KG1 (cell line): ENCODE data around the gene FGFR2.

ENCODE experiments used
- DNase-seq: peaks from one replicate; lab custom pipeline; 2025; lab: John Stamatoyannopoulos, UW

Gene FGFR2

DNA sequence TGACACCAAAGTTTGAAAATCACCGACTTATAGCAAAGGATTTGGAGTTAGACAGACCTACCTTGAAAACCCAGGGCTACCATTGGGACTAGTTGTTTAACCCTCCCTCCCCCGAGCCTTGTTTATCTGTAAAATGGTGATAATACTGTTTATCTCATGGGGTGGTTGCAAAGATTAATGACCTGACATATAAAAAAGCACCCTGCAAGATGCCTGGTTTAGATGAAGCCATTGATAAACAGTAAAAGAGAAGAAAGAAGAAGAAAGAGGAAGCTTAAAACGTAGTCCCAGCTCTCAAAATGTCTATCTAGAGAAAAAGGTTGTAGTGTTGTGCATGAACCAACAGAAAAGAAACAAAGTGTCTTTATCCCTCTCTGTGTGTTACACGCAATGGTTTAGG lies 145.7 kb downstream of the FGFR2 start:
- DNase-seq, result peak; percentile 26

DNA sequence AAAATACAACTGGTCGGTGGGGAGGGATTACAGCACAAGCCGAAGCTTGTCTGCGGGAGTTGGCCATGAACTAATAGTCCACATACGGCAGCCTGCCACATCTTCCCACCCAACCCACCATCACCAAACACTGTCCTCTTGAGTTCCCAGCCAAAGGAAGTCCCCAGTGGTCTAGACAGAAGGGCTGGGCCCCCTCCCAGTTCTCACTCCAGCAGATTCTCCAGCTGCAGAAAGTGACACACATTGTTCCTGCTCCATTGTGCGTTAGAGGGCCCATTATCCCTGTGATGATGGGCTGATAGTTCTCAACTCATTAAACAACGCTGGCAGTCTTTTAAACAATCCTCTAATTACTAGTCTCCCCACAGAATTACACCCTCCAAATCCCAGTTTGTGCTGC lies 148.0 kb downstream of the FGFR2 start:
- no peak for DNase-seq

DNA sequence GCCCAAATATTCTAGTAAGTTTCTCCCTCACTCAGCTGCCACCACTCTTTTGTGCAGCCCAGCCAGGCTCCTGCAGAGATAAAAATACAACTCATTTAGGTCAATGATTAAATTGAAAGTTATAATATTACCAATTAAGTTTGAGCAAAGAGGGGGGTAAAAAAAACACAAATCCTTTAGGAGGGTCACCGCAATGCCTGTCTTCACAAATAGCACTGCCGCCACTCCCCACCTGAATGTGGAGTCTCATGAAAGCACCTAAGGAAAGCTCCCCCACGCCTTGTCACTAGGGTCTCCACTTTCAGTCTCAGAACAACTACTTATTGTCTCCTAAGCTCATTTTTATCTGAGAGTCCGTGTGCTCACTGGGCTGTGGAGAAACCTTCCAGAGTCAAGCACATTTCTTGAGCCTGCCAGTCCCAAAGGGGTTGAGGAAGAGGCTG lies 148.7 kb downstream of the FGFR2 start:
- DNase-seq, result no peak

DNA sequence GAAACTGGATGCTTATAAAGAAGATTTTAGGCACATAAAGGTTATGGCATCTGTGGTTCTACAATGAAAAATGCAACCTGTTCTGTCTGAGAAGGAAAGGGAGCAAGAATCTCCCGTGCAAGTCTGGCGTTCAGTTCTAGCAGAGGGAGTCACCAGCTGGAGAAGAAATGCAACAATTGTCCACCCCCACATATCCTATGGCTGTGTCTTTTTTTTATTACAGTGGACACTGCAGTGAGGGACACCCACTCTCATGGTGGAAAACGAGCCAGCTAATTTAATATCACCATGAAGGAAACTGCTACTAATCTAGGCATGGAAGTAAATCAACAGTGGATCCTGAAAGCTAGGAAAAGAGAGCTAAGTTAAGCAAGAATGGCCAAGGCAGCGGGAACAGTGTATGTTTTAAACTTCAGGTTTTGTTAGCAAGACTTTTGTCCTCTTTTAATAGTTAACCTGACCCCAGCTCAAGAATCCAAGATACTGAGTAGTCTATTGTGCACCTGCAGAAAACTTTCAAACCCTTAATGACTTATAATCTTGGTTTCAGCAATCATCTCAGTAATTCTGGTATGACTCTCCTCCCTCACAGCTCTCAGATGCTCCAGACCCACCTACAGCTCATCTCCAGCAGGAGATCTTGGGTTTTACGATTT lies 149.3 kb downstream of the FGFR2 start:
- no peak for DNase-seq

DNA sequence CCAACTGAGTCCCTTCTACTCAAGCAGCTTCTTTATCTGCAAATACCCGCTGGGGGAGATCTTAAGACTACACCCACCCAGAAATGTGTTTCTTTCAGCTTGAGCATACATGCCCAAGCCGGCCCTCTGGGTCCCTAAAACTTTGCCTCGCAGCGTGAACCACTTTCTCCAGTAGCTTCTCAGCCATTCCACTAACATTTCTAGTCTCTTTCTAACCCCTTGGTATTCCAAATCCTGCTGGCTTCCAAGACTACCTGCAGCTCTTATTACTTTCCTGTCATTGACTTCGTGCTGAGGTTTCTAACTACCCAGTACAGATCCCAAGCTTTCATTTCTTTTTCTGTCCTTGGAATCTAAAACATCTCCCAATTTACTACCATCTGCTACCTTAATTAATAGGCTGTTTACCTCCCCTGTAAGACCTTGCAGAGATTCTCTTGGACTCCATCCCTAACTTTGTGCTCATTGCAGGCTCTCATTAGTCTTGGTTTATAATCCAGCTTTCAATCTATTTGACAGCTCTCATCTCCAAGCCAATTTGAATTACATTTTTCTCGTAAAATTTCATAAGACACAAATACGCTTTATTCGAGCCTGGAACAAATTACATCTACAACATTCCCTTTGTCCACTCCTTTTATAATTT lies 153.6 kb downstream of the FGFR2 start:
- no peak for DNase-seq

DNA sequence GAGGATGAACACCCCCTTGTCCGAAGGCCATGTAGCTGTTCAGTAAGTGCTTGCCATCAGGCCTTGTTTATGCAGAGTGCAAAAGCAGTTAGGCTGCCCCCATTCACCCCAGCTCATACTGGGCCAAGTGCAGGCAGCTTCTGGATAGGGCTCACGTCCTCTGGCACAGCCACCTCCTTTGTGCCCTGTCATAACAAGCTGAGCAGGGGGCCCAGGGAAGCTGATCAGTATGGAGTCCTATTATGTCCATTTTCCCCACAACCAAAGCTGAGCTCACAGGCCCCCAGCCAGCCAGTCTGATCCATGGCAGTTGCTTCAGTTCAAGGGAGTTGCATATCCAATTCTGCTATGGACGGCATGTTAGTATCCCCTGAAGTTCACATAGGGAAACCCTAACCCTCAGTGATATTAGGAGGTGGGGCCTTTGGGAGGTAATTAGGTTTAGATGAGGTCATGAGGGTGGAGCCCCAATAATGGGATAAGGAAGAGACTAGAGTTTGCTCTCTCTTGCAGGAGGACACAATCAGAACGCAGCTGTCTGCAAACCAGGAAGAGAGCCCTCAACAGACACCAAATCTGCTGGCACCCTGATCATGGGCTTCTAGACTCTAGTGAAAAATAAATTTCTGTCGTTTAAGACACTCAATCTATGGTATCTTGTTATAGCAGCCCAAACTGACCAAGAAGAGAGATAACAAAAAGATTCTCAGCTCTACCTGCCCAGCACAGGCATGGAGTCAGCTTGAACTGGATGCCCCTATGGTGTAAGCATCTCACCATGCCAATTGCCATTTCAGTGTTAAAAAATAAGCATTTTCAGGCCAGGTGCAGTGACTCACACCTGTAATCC lies 155.9 kb downstream of the FGFR2 start:
- no peak for DNase-seq

DNA sequence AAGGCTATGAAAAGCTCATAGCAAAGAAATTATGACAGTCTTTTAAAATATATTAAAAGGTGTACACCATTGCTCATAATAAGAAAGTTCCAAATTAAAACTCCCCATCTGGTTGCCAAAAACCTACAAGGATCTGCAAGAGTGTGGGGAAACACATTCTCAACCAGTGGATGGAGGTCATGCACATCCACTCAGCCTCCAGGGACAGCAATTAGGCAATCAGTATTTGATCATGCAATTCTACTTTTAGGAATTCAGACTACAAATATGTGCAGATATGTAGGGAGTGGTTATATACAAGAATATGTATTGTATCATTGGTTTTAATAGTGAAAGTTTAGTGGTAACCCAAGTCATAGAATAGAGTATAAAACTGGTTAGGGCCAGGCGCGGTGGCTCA lies 157.8 kb downstream of the FGFR2 start:
- DNase-seq, result no peak

DNA sequence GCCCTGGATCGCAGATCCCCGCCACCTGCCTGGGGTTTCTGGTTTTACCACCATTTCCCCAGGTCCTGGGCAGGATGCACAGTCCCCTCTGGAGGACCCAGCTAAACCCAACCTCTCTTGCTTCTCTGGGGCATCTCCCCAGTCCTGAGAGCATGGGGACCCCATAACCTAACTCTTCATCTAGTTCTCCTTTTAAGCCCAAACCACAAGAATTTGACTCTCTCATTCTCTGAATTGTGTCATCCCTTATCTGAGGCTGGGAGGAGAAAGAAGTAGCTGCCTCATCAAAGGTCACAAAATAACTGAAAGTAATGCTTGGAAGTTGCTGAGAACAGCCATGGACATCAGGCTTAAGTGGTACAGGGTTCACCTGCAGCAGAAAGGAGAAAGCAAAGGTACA lies 159.9 kb downstream of the FGFR2 start:
- DNase-seq, result no peak

DNA sequence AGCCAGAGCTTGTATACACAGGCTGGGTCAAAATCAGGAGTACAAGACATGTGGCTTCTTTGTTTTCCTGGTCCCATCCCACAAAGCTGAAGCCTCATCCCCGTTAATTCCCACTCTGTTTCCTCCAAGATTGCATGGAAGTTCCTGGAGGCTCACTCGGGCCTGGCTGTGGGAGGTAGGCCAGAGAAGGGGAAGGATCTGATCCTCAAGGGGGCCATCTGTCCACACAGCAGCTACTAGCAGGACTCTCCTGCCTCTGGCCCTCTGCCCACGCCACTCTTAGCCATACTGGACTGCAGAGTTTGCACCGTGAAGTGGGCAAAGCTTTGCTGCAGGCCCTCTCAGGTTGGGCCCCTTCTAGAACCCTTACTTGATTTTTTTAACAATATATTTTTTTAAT lies 160.6 kb downstream of the FGFR2 start:
- no peak for DNase-seq

DNA sequence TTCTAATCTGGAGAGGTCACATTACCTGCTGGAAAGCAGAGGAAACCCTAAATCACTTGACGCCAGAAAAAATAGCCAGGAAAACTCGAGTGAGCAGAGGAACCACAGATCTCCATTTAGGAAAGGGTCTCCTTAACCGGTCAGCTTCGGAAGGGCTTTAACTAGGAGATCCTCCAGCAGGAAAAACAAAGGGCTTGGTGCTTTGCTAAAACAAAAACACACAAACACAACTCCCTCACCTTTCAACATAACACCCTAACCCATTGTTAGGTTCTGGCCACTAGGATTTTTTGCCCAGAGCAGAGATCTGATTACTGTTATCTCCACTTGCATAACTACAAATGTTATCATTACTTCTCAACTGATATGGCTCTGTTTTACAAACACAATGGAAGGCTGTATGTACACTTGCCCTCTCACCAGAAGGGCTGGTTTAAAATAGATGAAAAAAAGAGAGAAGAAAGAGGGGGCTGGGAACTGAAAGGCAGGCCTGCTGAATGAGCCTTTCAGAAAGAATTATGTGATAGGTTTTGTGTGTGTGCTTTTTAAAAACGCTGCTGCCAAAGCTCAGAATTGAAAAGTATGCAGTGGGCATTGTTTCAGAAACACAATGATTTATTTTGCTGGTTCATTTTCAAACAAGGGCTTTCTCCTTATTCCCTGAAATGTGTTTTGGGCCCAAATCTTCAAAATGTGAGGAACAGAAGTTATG lies 161.5 kb downstream of the FGFR2 start:
- DNase-seq, result no peak

DNA sequence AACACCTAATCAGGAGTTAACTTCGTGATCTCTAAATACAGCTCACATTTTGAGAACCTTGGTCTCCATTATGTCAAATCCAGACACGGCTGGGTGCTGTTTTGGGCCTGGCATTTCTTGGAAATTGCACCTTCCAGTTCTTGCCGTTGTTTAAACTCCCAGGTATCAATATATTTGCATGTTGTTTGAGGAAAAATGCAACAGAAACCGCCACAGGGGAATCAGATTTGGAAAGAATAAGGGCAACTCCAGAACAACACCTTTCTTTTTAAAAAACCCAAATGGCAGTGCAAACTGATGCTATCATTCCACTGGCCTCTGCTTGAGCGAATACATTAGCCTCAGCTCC lies 162.0 kb downstream of the FGFR2 start:
- no peak for DNase-seq

DNA sequence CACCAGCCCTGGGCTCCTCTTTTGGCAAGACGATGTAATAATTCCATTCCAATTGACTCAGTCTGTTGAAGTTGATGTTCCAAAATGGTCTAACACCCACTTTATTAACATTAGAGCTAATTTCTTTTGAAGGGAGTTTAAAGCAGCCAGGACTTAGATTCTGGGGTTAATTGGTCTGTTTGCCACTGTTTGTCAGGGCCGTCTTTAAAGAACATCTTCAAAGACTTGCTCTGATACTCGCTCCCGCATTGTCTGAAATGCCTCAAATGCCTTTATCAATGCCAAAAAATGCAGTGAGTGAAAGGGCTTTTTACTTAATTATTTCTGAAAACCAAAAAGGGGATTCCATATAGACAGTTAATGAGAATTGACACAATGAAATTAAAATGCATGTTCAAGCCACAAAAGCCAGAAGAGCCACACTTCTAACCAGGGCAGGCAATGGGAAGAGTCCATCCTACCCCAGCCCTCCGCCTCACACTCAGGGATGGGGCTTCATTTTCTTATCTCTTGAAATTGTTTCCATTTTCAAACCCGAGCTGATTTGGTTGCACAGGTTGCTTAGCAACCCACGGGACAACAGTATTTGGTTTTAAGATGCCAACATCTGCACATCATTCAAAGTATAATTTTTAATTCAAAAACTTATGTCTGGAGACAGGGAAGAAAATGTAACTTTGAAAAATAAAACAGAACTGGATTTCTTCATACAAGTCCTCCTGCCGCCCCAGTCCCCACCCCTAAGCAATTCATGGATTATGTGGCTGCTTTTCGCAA lies 163.0 kb downstream of the FGFR2 start:
- DNase-seq, result no peak

DNA sequence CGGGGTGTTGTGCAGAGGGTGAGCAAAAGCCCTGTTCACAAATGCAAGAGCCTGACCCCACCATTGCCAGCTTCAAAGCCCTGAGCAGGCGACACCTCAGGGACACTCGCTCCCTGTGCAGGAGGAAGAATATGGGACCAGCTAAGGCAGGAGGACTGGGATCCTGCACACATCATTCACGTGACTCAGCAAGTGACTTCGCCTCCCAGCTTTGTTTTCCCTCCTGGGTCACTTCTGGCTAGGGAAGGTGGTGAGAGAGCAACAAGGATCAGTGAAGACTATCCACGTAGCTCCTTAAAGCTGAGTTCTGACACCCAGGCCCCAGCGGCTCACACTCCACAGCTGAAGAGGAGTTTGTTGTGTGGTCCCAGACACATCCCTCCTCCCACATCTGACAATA lies 164.3 kb downstream of the FGFR2 start:
- DNase-seq, result no peak

DNA sequence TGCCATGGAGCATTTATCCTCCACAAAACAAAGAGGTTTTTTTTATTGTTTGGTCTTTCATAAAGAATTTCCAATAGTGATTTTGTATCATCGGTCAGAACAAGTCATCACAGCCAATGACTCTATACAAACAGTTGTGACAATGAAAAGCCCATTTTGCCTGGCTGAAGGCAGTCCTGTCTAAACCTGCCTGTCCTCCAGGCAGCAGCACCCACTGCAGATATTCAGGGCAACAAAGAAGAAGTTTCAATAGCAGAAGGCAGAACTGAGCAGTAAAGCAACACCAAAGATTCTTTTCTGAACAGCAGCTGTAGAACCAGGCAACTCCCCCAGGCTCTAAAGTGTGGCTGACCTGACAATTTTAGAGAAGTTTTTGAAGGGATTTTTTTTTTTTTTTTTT lies 169.4 kb downstream of the FGFR2 start:
- DNase-seq, result no peak
